ENCODE results near the gene OXSR1.

- no peak for TF ChIP-seq POLR2AphosphoS5 (IDR thresholded peaks at IDR 0.05; ENCODE audit: borderline replicate concordance, low read depth, low read length)
- TF ChIP-seq EZH2 (IDR thresholded peaks at IDR 0.05) = no peak
Observed at GRCh38 chr3:38155825-38156224, 9.5 kb upstream of the OXSR1 start.

All from SK-N-MC (cell line).